WTC11 (cell line): ENCODE data around the gene FHIT. TPM values are rescaled to one million over a fixed set of nuclear protein-coding genes. Genes with fewer than 3 reads are reported as not detected.

Source experiments
- ATAC-seq: fragments of 200-7000 bp; cut with Tn5 transposase; 2 replicates; pipeline ENCODE4 v1.10.0; 2021; ENCODE audit warnings: mild to moderate bottlenecking, moderate library complexity
- CTCF ChIA-PET: fragments of 300-600 bp; sonication (Branson Sonifier 250); formaldehyde crosslinking; loops from one replicate; lab custom pipeline; 2021; ENCODE audit warnings: antibody characterized with exemption; lab: Charles Lee
- POLR2A ChIA-PET: fragments of 350-600 bp; sonication (Branson Sonifier 250); formaldehyde crosslinking; loops from one replicate; lab custom pipeline; 2021; ENCODE audit warnings: antibody characterized with exemption; lab: Charles Lee
- DNase-seq: peaks from one replicate; pipeline ENCODE4 v3.0.0; 2021; ENCODE audit warnings: low spot score
- H3K27ac Mint-ChIP-seq: 2 replicates; pipeline ENCODE4 v1.8.0; 2021; ENCODE audit warnings: mixed read lengths
- H3K27me3 Mint-ChIP-seq: 2 replicates; pipeline ENCODE4 v1.8.0; 2021; ENCODE audit warnings: low read depth, mild to moderate bottlenecking, moderate library complexity, mixed read lengths
- H3K36me3 Mint-ChIP-seq: 2 replicates; pipeline ENCODE4 v1.8.0; 2021; ENCODE audit warnings: mixed read lengths
- H3K4me1 Mint-ChIP-seq: 2 replicates; pipeline ENCODE4 v1.8.0; 2022; ENCODE audit warnings: mixed read lengths
- H3K4me3 Mint-ChIP-seq: 2 replicates; pipeline ENCODE4 v1.8.0; 2021; ENCODE audit warnings: mild to moderate bottlenecking, moderate library complexity, mixed read lengths
- H3K9me3 Mint-ChIP-seq: 2 replicates; pipeline ENCODE4 v1.8.0; 2021; ENCODE audit warnings: mixed read lengths
- ATF2 ChIP-seq: sonication (generic); formaldehyde crosslinking; IDR thresholded peaks from 2 replicates; pipeline ENCODE4 v1.8.1; 2022; ENCODE audit warnings: low read depth, missing genetic modification reagents, borderline replicate concordance
- CBFB ChIP-seq: sonication (generic); formaldehyde crosslinking; IDR thresholded peaks from 2 replicates; pipeline ENCODE4 v1.8.1; 2022; ENCODE audit warnings: mild to moderate bottlenecking, low read depth, missing genetic modification reagents
- ETV6 ChIP-seq: sonication (generic); formaldehyde crosslinking; IDR thresholded peaks from 2 replicates; pipeline ENCODE4 v1.8.1; 2022; ENCODE audit warnings: mild to moderate bottlenecking, missing genetic modification reagents
- HMGA2 ChIP-seq: fragments of 250-450 bp; sonication (Bioruptor Pico); IDR thresholded peaks from 2 replicates; pipeline ENCODE4 v1.4.0; 2021; ENCODE audit warnings: mild to moderate bottlenecking, moderate library complexity
- JAZF1 ChIP-seq: fragments of 250-450 bp; sonication (Bioruptor Pico); IDR thresholded peaks from 2 replicates; pipeline ENCODE4 v1.9.0; 2021; ENCODE audit warnings: moderate library complexity, mild to moderate bottlenecking, inconsistent platforms
- NR3C1 ChIP-seq: sonication (generic); formaldehyde crosslinking; conservative IDR thresholded peaks from 2 replicates; pipeline ENCODE4 v1.8.1; 2023; ENCODE audit warnings: low read depth, mild to moderate bottlenecking, missing genetic modification reagents
- PRDM15 ChIP-seq: sonication (generic); formaldehyde crosslinking; IDR thresholded peaks from 2 replicates; pipeline ENCODE4 v1.8.0; 2022; ENCODE audit warnings: missing genetic modification reagents
- PREB ChIP-seq: sonication (generic); formaldehyde crosslinking; IDR thresholded peaks from 2 replicates; pipeline ENCODE4 v1.8.1; 2022; ENCODE audit warnings: mild to moderate bottlenecking, missing genetic modification reagents, moderate library complexity, borderline replicate concordance
- PRRX2 ChIP-seq: fragments of 250-450 bp; sonication (Bioruptor Pico); IDR thresholded peaks from 2 replicates; pipeline ENCODE4 v1.8.0; 2021; ENCODE audit warnings: mild to moderate bottlenecking
- RELA ChIP-seq: sonication (generic); formaldehyde crosslinking; IDR thresholded peaks from 2 replicates; pipeline ENCODE4 v1.8.1; 2022; ENCODE audit warnings: missing genetic modification reagents, mild to moderate bottlenecking, borderline replicate concordance
- STAT6 ChIP-seq: sonication (generic); formaldehyde crosslinking; conservative IDR thresholded peaks from 2 replicates; pipeline ENCODE4 v1.8.1; 2023; ENCODE audit warnings: mild to moderate bottlenecking, low read depth, missing genetic modification reagents, moderate library complexity
- ZNF121 ChIP-seq: sonication (generic); formaldehyde crosslinking; IDR thresholded peaks from 2 replicates; pipeline ENCODE4 v1.8.0; 2023; ENCODE audit warnings: missing genetic modification reagents
- ZNF219 ChIP-seq: sonication (generic); formaldehyde crosslinking; IDR thresholded peaks from 2 replicates; pipeline ENCODE4 v1.8.0; 2023; ENCODE audit warnings: missing genetic modification reagents, mild to moderate bottlenecking, borderline replicate concordance
- total RNA-seq: library from RNA; stranded (reverse); gene quantifications from 3 replicates; pipeline ENCODE4 v1.2.3, GENCODE V29; 2021

The FHIT gene
- total RNA-seq, 1 experiment from 2014 or later, result 2.6 TPM

- TF ChIP-seq ETV6, result no peak
- no peak for TF ChIP-seq HMGA2 (CRISPR knock-in tag)
- no peak for TF ChIP-seq ZNF219
These were observed 637.4 kb downstream of the FHIT start (continued) for GRCh38 chr3:60613769-60614303.

- POLR2A ChIA-PET, result no interaction called here
- no peak for TF ChIP-seq ATF2 (CRISPR knock-in tag)
- TF ChIP-seq ZNF121 (CRISPR knock-in tag), result no peak
- no peak for TF ChIP-seq PRRX2
- no peak for TF ChIP-seq NR3C1 (CRISPR knock-in tag)
- peak; percentile 65 for TF ChIP-seq PRDM15 (CRISPR knock-in tag)
- TF ChIP-seq, all 79 proteins: peak for 1
- Mint-ChIP-seq H3K36me3 (0 out of 2 replicates have a peak, but pooled peaks cover 6% of the 10 kb centered on the region), H3K4me3 (no peak overlapping the region), H3K9me3 (peaks cover 19% of the 10 kb centered on the region), H3K27me3 (no peaks in the 10 kb centered on the region), H3K4me1 (peaks cover 9% of the 10 kb centered on the region), H3K27ac (no peak overlapping the region)
- CTCF ChIA-PET, result interaction anchor here (0.6 kb wide), 1 partner anchor 20 kb away, joined by 3 read pairs; no protein-coding TSS in a partner anchor
- no peak for ATAC-seq
- DNase-seq, result no peak
These were observed 640.7 kb downstream of the FHIT start for GRCh38 chr3:60610441-60611112.

GRCh38 chr3:60609446-60609845, 641.8 kb downstream of the FHIT start:
- TF ChIP-seq STAT6, result no peak
- no peak for TF ChIP-seq PREB
- TF ChIP-seq CBFB (CRISPR knock-in tag), result no peak
- no peak for TF ChIP-seq RELA (CRISPR knock-in tag)
- no peak for TF ChIP-seq JAZF1
- CTCF ChIA-PET, result no interaction called here

More at GRCh38 chr3:60609446-60609845, 641.8 kb downstream of the FHIT start:
- H3K27ac Mint-ChIP-seq, result no peak overlapping the region
- POLR2A ChIA-PET, result no interaction called here
- H3K9me3 Mint-ChIP-seq, result peaks cover 19% of the 10 kb centered on the region
- H3K36me3 Mint-ChIP-seq, result 0 out of 2 replicates have a peak, but pooled peaks cover 6% of the 10 kb centered on the region
- H3K4me3 Mint-ChIP-seq, result no peak overlapping the region
- H3K4me1 Mint-ChIP-seq, result peaks cover 9% of the 10 kb centered on the region
- peak; percentile 52 for ATAC-seq
- DNase-seq, result peak; percentile 20
- no peaks in the 10 kb centered on the region for H3K27me3 Mint-ChIP-seq
